ENCODE measurements around the gene ARHGAP25. TPM values are rescaled to one million over a fixed set of nuclear protein-coding genes. Genes with fewer than 3 reads are reported as not detected.

Gene ARHGAP25
- total RNA-seq, result 1 to 10 TPM; 4.2 to 6.6 TPM

GRCh38 chr2:68734688-68735525 lies at the start of gene ARHGAP25:
Gene ARHGAP25 (plus strand): TSS chr2:68734811. CDS start chr2:68735200, 389 bp downstream.
- intact Hi-C loops (cut with DNase I), result no loop called here
- ATAC-seq (no peak), DNase-seq (peak in 1 of 4 donors; percentile 40)
- WGBS, 2 donors, result 54 to 74% methylated on average over 12 of the region's 12 CpGs
- no peaks in the 10 kb centered on the region for H3K4me1 ChIP-seq
- H3K4me3 ChIP-seq, result no peak within 1 kb of the TSS
- H3K9me3 ChIP-seq, result no peaks in the 10 kb centered on the region
- H3K27me3 ChIP-seq, result no peaks in the 10 kb centered on the region
- H3K36me3 ChIP-seq (replicated peaks in 1 of 2; ENCODE audit: insufficient read depth in 1 of 2, low read depth in 2 of 2), result no peaks in the 10 kb centered on the region
- TF ChIP-seq POLR2A (IDR thresholded peaks at IDR 0.05), result peak in 1 of 3 donors; percentile 41
- TF ChIP-seq, protein P1, sequence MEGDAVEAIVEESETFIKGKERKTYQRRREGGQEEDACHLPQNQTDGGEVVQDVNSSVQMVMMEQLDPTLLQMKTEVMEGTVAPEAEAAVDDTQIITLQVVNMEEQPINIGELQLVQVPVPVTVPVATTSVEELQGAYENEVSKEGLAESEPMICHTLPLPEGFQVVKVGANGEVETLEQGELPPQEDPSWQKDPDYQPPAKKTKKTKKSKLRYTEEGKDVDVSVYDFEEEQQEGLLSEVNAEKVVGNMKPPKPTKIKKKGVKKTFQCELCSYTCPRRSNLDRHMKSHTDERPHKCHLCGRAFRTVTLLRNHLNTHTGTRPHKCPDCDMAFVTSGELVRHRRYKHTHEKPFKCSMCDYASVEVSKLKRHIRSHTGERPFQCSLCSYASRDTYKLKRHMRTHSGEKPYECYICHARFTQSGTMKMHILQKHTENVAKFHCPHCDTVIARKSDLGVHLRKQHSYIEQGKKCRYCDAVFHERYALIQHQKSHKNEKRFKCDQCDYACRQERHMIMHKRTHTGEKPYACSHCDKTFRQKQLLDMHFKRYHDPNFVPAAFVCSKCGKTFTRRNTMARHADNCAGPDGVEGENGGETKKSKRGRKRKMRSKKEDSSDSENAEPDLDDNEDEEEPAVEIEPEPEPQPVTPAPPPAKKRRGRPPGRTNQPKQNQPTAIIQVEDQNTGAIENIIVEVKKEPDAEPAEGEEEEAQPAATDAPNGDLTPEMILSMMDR (IDR thresholded peaks at IDR 0.05), result no peak
- peak within 1 kb of the TSS in 2 of 4 donors; percentile 39 to 57 for H3K27ac ChIP-seq

- DNase-seq, result no peak
- no peak overlapping the region for H3K4me3 ChIP-seq
- H3K27me3 ChIP-seq, result no peaks in the 10 kb centered on the region
- H3K27ac ChIP-seq, result no peak overlapping the region
- WGBS, 2 donors, result 64 to 74% methylated on average over 5 of the region's 5 CpGs
- intact Hi-C loops (cut with DNase I), result no loop called here
- no peak for ATAC-seq
- H3K4me1 ChIP-seq, result no peaks in the 10 kb centered on the region
- no peaks in the 10 kb centered on the region for H3K36me3 ChIP-seq (replicated peaks in 1 of 2; ENCODE audit: insufficient read depth in 1 of 2, low read depth in 2 of 2)
- no peaks in the 10 kb centered on the region for H3K9me3 ChIP-seq
- TF ChIP-seq, protein P1 (IDR thresholded peaks at IDR 0.05), result no peak
- no peak for TF ChIP-seq POLR2A (IDR thresholded peaks at IDR 0.05)
Measured at GRCh38 chr2:68686178-68686577, 48.4 kb upstream of the ARHGAP25 start.

DNA sequence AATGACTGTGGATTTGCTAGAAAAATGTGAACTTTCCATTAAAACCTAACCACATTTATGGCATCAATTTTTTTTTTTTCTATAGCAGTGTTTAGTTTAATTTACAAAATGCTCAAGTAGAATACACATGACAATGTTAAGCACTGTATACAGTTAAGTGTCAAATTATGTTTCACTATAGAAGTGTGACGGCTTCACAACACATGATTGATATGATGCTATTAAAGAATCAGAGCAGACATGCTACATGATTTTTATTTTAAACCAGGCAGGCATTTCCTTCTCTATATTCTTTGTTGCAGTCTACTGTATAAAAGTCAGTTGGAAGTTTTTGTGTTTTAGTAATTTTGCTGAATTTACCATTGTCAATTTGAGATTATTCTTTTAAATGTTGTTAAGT lies 47.6 kb upstream of the ARHGAP25 start:
- no peaks in the 10 kb centered on the region for H3K36me3 ChIP-seq (replicated peaks in 1 of 2; ENCODE audit: insufficient read depth in 1 of 2, low read depth in 2 of 2)
- DNase-seq, result no peak
- intact Hi-C loops (cut with DNase I), result no loop called here
- no peak overlapping the region for H3K4me3 ChIP-seq
- no peaks in the 10 kb centered on the region for H3K27me3 ChIP-seq
- H3K9me3 ChIP-seq, result no peaks in the 10 kb centered on the region
- ATAC-seq, result no peak
- H3K27ac ChIP-seq, result no peak overlapping the region
- WGBS, 2 donors, result 76 to 90% methylated on average over 1 of the region's 1 CpG
- no peaks in the 10 kb centered on the region for H3K4me1 ChIP-seq
- TF ChIP-seq, protein P1 (IDR thresholded peaks at IDR 0.05), result no peak
- TF ChIP-seq POLR2A (IDR thresholded peaks at IDR 0.05), result no peak

- no peaks in the 10 kb centered on the region for H3K4me1 ChIP-seq
- no peak overlapping the region for H3K27ac ChIP-seq
- H3K27me3 ChIP-seq, result no peaks in the 10 kb centered on the region
- ATAC-seq (no peak), DNase-seq (no peak)
- intact Hi-C loops (cut with DNase I), result no loop called here
- H3K9me3 ChIP-seq, result no peaks in the 10 kb centered on the region
- 58 to 73% methylated on average over 7 of the region's 7 CpGs for WGBS, 2 donors
- no peaks in the 10 kb centered on the region for H3K36me3 ChIP-seq (replicated peaks in 1 of 2; ENCODE audit: insufficient read depth in 1 of 2, low read depth in 2 of 2)
- no peak for TF ChIP-seq POLR2A (IDR thresholded peaks at IDR 0.05)
- no peak overlapping the region for H3K4me3 ChIP-seq
Measured at GRCh38 chr2:68689553-68690537, 44.8 kb upstream of the ARHGAP25 start.

GRCh38 chr2:68690851-68691250 lies 43.8 kb upstream of the ARHGAP25 start:
- no peak for ATAC-seq

More at GRCh38 chr2:68690851-68691250, 43.8 kb upstream of the ARHGAP25 start:
- no peak for DNase-seq
- intact Hi-C loops (cut with DNase I), result no loop called here
- Histone ChIP-seq H3K36me3 (replicated peaks in 1 of 2; ENCODE audit: insufficient read depth in 1 of 2, low read depth in 2 of 2) (no peaks in the 10 kb centered on the region), H3K9me3 (no peaks in the 10 kb centered on the region), H3K4me3 (no peak overlapping the region), H3K4me1 (no peaks in the 10 kb centered on the region), H3K27ac (no peak overlapping the region), H3K27me3 (no peaks in the 10 kb centered on the region)
- 54 to 64% methylated on average over 1 to 3 of the region's 3 CpGs for WGBS, 2 donors
- TF ChIP-seq, protein P1 (IDR thresholded peaks at IDR 0.05), result no peak
- TF ChIP-seq POLR2A (IDR thresholded peaks at IDR 0.05), result no peak

Measured in body of pancreas (tissue), 4 donors.